H9 (cell line): ENCODE measurements around the gene MFSD12. TPM values are rescaled to one million over a fixed set of nuclear protein-coding genes. Genes with fewer than 3 reads are reported as not detected.

Source experiments
- DNase-seq: peaks from one replicate; pipeline ENCODE4 v3.0.0-alpha.2; 2017
- H2AFZ ChIP-seq: one replicate; pipeline ENCODE4 v1.6.1; 2013; ENCODE audit warnings: mild to moderate bottlenecking, low read length, control low read depth, moderate library complexity
- H2AK5ac ChIP-seq: 2 replicates; pipeline ENCODE4 v1.6.1; 2013; ENCODE audit warnings: low read length, control low read depth, mixed read lengths; ENCODE audit not compliant: insufficient read length
- H2BK120ac ChIP-seq: one replicate; pipeline ENCODE4 v1.6.1; 2013; ENCODE audit warnings: low read depth, mild to moderate bottlenecking, low read length, control low read depth, inconsistent platforms; ENCODE audit not compliant: poor library complexity, severe bottlenecking
- H2BK12ac ChIP-seq: 2 replicates; pipeline ENCODE4 v1.6.1; 2013; ENCODE audit warnings: low read length, control low read depth, mixed read lengths, low read depth; ENCODE audit not compliant: insufficient read length
- H2BK15ac ChIP-seq: 2 replicates; pipeline ENCODE4 v1.6.1; 2013; ENCODE audit warnings: low read depth, low read length, control low read depth
- H2BK20ac ChIP-seq: one replicate; pipeline ENCODE4 v1.6.1; 2013; ENCODE audit warnings: low read depth, mild to moderate bottlenecking, low read length, control low read depth, inconsistent platforms; ENCODE audit not compliant: poor library complexity, severe bottlenecking
- H2BK5ac ChIP-seq: 2 replicates; pipeline ENCODE4 v1.6.1; 2013; ENCODE audit warnings: low read length, control low read depth, mixed read lengths; ENCODE audit not compliant: insufficient read length
- H3K14ac ChIP-seq: 2 replicates; pipeline ENCODE4 v1.6.1; 2013; ENCODE audit warnings: low read length, control low read depth; ENCODE audit not compliant: insufficient read depth
- H3K18ac ChIP-seq: 2 replicates; pipeline ENCODE4 v1.6.1; 2013; ENCODE audit warnings: low read depth, mild to moderate bottlenecking, mixed read lengths, low read length, control low read depth; ENCODE audit not compliant: insufficient read length
- H3K23ac ChIP-seq: 2 replicates; pipeline ENCODE4 v1.6.1; 2013; ENCODE audit warnings: low read length, control low read depth, mixed read lengths, low read depth; ENCODE audit not compliant: insufficient read length
- H3K23me2 ChIP-seq: 2 replicates; pipeline ENCODE4 v1.6.1; 2013; ENCODE audit warnings: low read depth, mild to moderate bottlenecking, mixed read lengths, low read length, control low read depth; ENCODE audit not compliant: insufficient read length, poor library complexity, severe bottlenecking
- H3K27ac ChIP-seq: 2 replicates; pipeline ENCODE4 v1.5.1; 2013; ENCODE audit warnings: low read length, control low read depth, mixed read lengths, low read depth; ENCODE audit not compliant: insufficient read length
- H3K27me3 ChIP-seq: 2 replicates; pipeline ENCODE4 v1.6.1; 2013; ENCODE audit warnings: low read length, control low read depth, inconsistent platforms; ENCODE audit not compliant: insufficient read depth
- H3K4ac ChIP-seq: 2 replicates; pipeline ENCODE4 v1.6.1; 2013; ENCODE audit warnings: low read depth, mild to moderate bottlenecking, control low read depth, inconsistent platforms, low read length, moderate library complexity
- H3K4me1 ChIP-seq: 2 replicates; pipeline ENCODE4 v1.6.1; 2013; ENCODE audit warnings: low read length, control low read depth, inconsistent platforms; ENCODE audit not compliant: insufficient read depth
- H3K4me2 ChIP-seq: 2 replicates; pipeline ENCODE4 v1.6.1; 2013; ENCODE audit warnings: low read length, control low read depth, mixed read lengths; ENCODE audit not compliant: insufficient read length, insufficient read depth
- H3K56ac ChIP-seq: 2 replicates; pipeline ENCODE4 v1.6.1; 2013; ENCODE audit warnings: low read depth, mild to moderate bottlenecking, mixed read lengths, low read length, control low read depth; ENCODE audit not compliant: insufficient read length
- H3K79me1 ChIP-seq: 2 replicates; pipeline ENCODE4 v1.6.1; 2013; ENCODE audit warnings: low read depth, mild to moderate bottlenecking, moderate library complexity, low read length, control low read depth, inconsistent platforms; ENCODE audit not compliant: insufficient read depth, poor library complexity, severe bottlenecking
- H3K79me2 ChIP-seq: 2 replicates; pipeline ENCODE4 v1.6.1; 2013; ENCODE audit warnings: low read length, control low read depth, inconsistent platforms; ENCODE audit not compliant: insufficient read depth
- H3K9ac ChIP-seq: 2 replicates; pipeline ENCODE4 v1.6.1; 2013; ENCODE audit warnings: low read length, control low read depth, mixed read lengths; ENCODE audit not compliant: insufficient read length; ENCODE audit errors: extremely low read depth
- H3K9me3 ChIP-seq: one replicate; pipeline ENCODE4 v1.6.1; 2013; ENCODE audit warnings: low read depth, low read length, inconsistent platforms; ENCODE audit not compliant: control insufficient read depth
- H3T11ph ChIP-seq: one replicate; pipeline ENCODE4 v1.6.1; 2013; ENCODE audit warnings: mild to moderate bottlenecking, low read length, control low read depth, inconsistent platforms
- H4K20me1 ChIP-seq: one replicate; pipeline ENCODE4 v1.6.1; 2013; ENCODE audit not compliant: control insufficient read depth, insufficient read length, insufficient read depth
- H4K5ac ChIP-seq: 2 replicates; pipeline ENCODE4 v1.6.1; 2013; ENCODE audit warnings: low read depth, mild to moderate bottlenecking, mixed read lengths, low read length, control low read depth; ENCODE audit not compliant: insufficient read length
- H4K8ac ChIP-seq: replicated peaks from 2 replicates; pipeline ENCODE4 v1.6.1; 2013; ENCODE audit warnings: low read length, control low read depth, mixed read lengths, low read depth; ENCODE audit not compliant: insufficient read length
- H4K91ac ChIP-seq: 2 replicates; pipeline ENCODE4 v1.6.1; 2013; ENCODE audit warnings: low read depth, mild to moderate bottlenecking, moderate library complexity, mixed read lengths, low read length, control low read depth; ENCODE audit not compliant: insufficient read length
- H3K27ac Mint-ChIP-seq, 3 experiments: 2 replicates in 2 of 3; 3 replicates in 1 of 3; pipeline ENCODE4 v1.8.0; 2020 to 2021; ENCODE audit warnings: mixed read lengths in 3 of 3, mild to moderate bottlenecking in 1 of 3, moderate library complexity in 1 of 3
- H3K27me3 Mint-ChIP-seq: 2 replicates; pipeline ENCODE4 v1.8.0; 2021; ENCODE audit warnings: low read depth, mild to moderate bottlenecking, moderate library complexity, mixed read lengths
- H3K36me3 Mint-ChIP-seq, 3 experiments: 2 replicates in 2 of 3; 3 replicates in 1 of 3; pipeline ENCODE4 v1.8.0; 2020 to 2021; ENCODE audit warnings: low read depth in 3 of 3, mixed read lengths in 3 of 3; ENCODE audit not compliant: insufficient read depth in 1 of 3
- H3K4me1 Mint-ChIP-seq, 2 experiments: 2 replicates each; pipeline ENCODE4 v1.8.0; 2020; ENCODE audit warnings: mixed read lengths in 2 of 2
- H3K4me3 Mint-ChIP-seq, 2 experiments: 2 replicates in 1 of 2; 3 replicates in 1 of 2; pipeline ENCODE4 v1.8.0; 2020 to 2021; ENCODE audit warnings: mild to moderate bottlenecking in 2 of 2, mixed read lengths in 2 of 2, moderate library complexity in 1 of 2
- H3K9me3 Mint-ChIP-seq, 2 experiments: 2 replicates in 1 of 2; 3 replicates in 1 of 2; pipeline ENCODE4 v1.8.0; 2020; ENCODE audit warnings: mild to moderate bottlenecking in 2 of 2, mixed read lengths in 2 of 2, moderate library complexity in 1 of 2
- WGBS: extraction: QIAGEN DNeasy Blood & Tissue Kit; methylation state at CpG from one replicate; pipeline ENCODE4 v1.1.7; 2013; ENCODE audit warnings: missing lambda C conversion rate, low lambda C conversion rate, mixed read lengths; ENCODE audit not compliant: insufficient read length; ENCODE audit errors: extremely low coverage; 5-methylcytosine and 5-hydroxymethylcytosine counted together
- total RNA-seq: library from RNA; stranded (reverse); gene quantifications from 2 replicates; pipeline ENCODE4 v1.2.1, GENCODE V29; 2021
- TF ChIP-seq, protein P1 (sequence below): fragments of 200-600 bp; sonication (generic); conservative IDR thresholded peaks from 3 replicates; pipeline ENCODE4 v1.8.0; 2021; ENCODE audit warnings: antibody characterized with exemption, mild to moderate bottlenecking

MFSD12 gene
- total RNA-seq, 1 experiment from 2014 or later: 58.8 TPM

DNA sequence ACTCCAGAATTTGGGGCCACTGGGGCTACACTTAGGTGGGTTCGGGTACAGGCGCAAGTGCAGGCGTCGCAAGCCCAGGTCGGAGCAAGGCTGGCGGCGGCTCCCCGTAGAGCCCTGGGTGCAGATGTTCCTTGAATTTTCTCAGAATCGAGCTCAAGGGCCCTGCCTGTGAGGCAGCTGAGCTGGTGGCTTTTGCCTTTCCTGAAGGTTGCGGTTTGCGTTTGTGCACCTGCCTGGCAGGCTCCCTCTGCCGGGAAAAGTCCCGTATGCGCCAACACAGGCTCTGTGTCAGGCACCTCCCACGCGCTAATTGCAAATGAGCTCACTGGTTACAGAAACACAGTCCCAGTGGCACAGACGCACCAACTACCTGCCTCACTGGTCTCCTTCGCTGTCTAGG is 62.8 kb downstream of the MFSD12 start:
- Mint-ChIP-seq H3K4me3 (no peak overlapping the region), H3K27ac (peak overlapping the region in 1 of 3 experiments; percentile 84; a peak in 1 of 7 replicates), H3K36me3 (peaks cover 20 to 51% (median 41%) of the 10 kb centered on the region in 3 experiments; a peak in 6 of 7 replicates), H3K4me1 (peaks cover 3 to 4% of the 10 kb centered on the region in 2 experiments; a peak in 2 of 4 replicates), H3K27me3 (no peaks in the 10 kb centered on the region), H3K9me3 (no peaks in the 10 kb centered on the region; a peak in 1 of 5 replicates)
- H4K8ac ChIP-seq: no peak overlapping the region
- no peak overlapping the region for H2BK15ac ChIP-seq
- H2AK5ac ChIP-seq: no peak overlapping the region
- H2AFZ ChIP-seq: no peak overlapping the region
- no peak overlapping the region for H2BK12ac ChIP-seq
- no peak overlapping the region for H3T11ph ChIP-seq
- H3K79me2 ChIP-seq: peaks cover 4% of the 10 kb centered on the region
- no peak overlapping the region for H4K5ac ChIP-seq
- no peak overlapping the region for H3K56ac ChIP-seq
- no peaks in the 10 kb centered on the region for H3K9me3 ChIP-seq
- no peak overlapping the region for H4K91ac ChIP-seq
- no peaks in the 10 kb centered on the region for H3K27me3 ChIP-seq
- no peak overlapping the region for H3K14ac ChIP-seq
- no peaks in the 10 kb centered on the region for H4K20me1 ChIP-seq
- H3K27ac ChIP-seq: no peak overlapping the region
- no peak overlapping the region for H3K23ac ChIP-seq
- no peak for DNase-seq
- WGBS: no CpG with 5 or more reads among the region's 18 CpGs
- H3K4me2 ChIP-seq: no peak overlapping the region
- no peak overlapping the region for H2BK120ac ChIP-seq
- no peak overlapping the region for H2BK20ac ChIP-seq
- TF ChIP-seq, protein P1, sequence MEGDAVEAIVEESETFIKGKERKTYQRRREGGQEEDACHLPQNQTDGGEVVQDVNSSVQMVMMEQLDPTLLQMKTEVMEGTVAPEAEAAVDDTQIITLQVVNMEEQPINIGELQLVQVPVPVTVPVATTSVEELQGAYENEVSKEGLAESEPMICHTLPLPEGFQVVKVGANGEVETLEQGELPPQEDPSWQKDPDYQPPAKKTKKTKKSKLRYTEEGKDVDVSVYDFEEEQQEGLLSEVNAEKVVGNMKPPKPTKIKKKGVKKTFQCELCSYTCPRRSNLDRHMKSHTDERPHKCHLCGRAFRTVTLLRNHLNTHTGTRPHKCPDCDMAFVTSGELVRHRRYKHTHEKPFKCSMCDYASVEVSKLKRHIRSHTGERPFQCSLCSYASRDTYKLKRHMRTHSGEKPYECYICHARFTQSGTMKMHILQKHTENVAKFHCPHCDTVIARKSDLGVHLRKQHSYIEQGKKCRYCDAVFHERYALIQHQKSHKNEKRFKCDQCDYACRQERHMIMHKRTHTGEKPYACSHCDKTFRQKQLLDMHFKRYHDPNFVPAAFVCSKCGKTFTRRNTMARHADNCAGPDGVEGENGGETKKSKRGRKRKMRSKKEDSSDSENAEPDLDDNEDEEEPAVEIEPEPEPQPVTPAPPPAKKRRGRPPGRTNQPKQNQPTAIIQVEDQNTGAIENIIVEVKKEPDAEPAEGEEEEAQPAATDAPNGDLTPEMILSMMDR: no peak
- H3K4ac ChIP-seq: no peak overlapping the region
- H3K18ac ChIP-seq: no peak overlapping the region
- no peak overlapping the region for H2BK5ac ChIP-seq
- no peaks in the 10 kb centered on the region for H3K4me1 ChIP-seq
- no peaks in the 10 kb centered on the region for H3K79me1 ChIP-seq
- no peak overlapping the region for H3K9ac ChIP-seq
- H3K23me2 ChIP-seq: no peaks in the 10 kb centered on the region

Other genes starting within 250 kb of the MFSD12 start
- gene NFIC, start 191.0 kb downstream of the MFSD12 start, total RNA-seq: 5.6 and 8.0 TPM in 2 replicates
- gene SMIM24, start 77.1 kb downstream of the MFSD12 start, total RNA-seq: 1.3 and 1.9 TPM in 2 replicates
- gene SMIM44, start 74.1 kb downstream of the MFSD12 start, total RNA-seq: not detected in 2 replicates
- 16.5 and 18.1 TPM in 2 replicates for gene DOHH, start 56.9 kb downstream of the MFSD12 start, total RNA-seq
- 46.0 and 51.4 TPM in 2 replicates for gene FZR1, start 51.3 kb downstream of the MFSD12 start, total RNA-seq
- 1.2 and 1.3 TPM in 2 replicates for gene TEKTIP1, start 18.4 kb downstream of the MFSD12 start, total RNA-seq
- 58.1 and 58.9 TPM in 2 replicates for gene HMG20B, start 15.4 kb upstream of the MFSD12 start, total RNA-seq
- 1.6 and 1.9 TPM in 2 replicates for gene GIPC3, start 27.9 kb upstream of the MFSD12 start, total RNA-seq
- gene TBXA2R, start 49.3 kb upstream of the MFSD12 start, total RNA-seq: 0.63 and 0.64 TPM in 2 replicates
- gene CACTIN, start 69.2 kb upstream of the MFSD12 start, total RNA-seq: 35.9 and 37.3 TPM in 2 replicates
- 41.7 and 42.2 TPM in 2 replicates for gene PIP5K1C, start 142.9 kb upstream of the MFSD12 start, total RNA-seq
- 27.3 and 27.9 TPM in 2 replicates for gene TJP3, start 150.8 kb upstream of the MFSD12 start, total RNA-seq
- gene APBA3, start 204.1 kb upstream of the MFSD12 start, total RNA-seq: 21.3 and 21.8 TPM in 2 replicates
- 60.0 and 65.5 TPM in 2 replicates for gene MRPL54, start 205.1 kb upstream of the MFSD12 start, total RNA-seq
- gene RAX2, start 214.6 kb upstream of the MFSD12 start, total RNA-seq: not detected in 2 replicates
- 11.0 and 13.5 TPM in 2 replicates for gene MATK, start 228.8 kb upstream of the MFSD12 start, total RNA-seq